Duodenal mucosa (tissue), 2 donors: ENCODE measurements around the gene EIF1B.
"Not testable (repeated sequence)": the region's sequence is repeated elsewhere in the genome, so short reads cannot be mapped to it uniquely, and the experiment has no call there.

ENCODE experiments used
- H3K27ac ChIP-seq: one replicate; pipeline ENCODE4 v1.7.0; 2013; ENCODE audit warnings: low read depth, low read length
- H3K27me3 ChIP-seq, 2 donors: one replicate each; pipeline ENCODE4 v1.7.0; 2013; ENCODE audit warnings: low read length in 2 of 2, control low read depth in 1 of 2; ENCODE audit not compliant: insufficient read depth in 2 of 2, control insufficient read depth in 1 of 2
- H3K36me3 ChIP-seq, 2 donors: one replicate each; pipeline ENCODE4 v1.7.0; 2013; ENCODE audit warnings: low read length in 2 of 2, control low read depth in 1 of 2; ENCODE audit not compliant: insufficient read depth in 2 of 2, control insufficient read depth in 1 of 2
- H3K4me1 ChIP-seq, 2 donors: one replicate each; pipeline ENCODE4 v1.7.0; 2013; ENCODE audit warnings: low read length in 2 of 2, control low read depth in 1 of 2; ENCODE audit not compliant: insufficient read depth in 2 of 2, control insufficient read depth in 1 of 2
- H3K4me3 ChIP-seq, 2 donors: one replicate each; pipeline ENCODE4 v1.7.0; 2013; ENCODE audit warnings: low read length in 2 of 2, low read depth in 1 of 2
- H3K9ac ChIP-seq, 2 donors: one replicate each; pipeline ENCODE4 v1.7.0; 2013; ENCODE audit warnings: low read length in 2 of 2, low read depth in 1 of 2
- H3K9me3 ChIP-seq, 2 donors: one replicate each; pipeline ENCODE4 v1.7.0; 2013; ENCODE audit warnings: low read length in 2 of 2, control low read depth in 1 of 2; ENCODE audit not compliant: control insufficient read depth in 1 of 2

Gene EIF1B

DNA sequence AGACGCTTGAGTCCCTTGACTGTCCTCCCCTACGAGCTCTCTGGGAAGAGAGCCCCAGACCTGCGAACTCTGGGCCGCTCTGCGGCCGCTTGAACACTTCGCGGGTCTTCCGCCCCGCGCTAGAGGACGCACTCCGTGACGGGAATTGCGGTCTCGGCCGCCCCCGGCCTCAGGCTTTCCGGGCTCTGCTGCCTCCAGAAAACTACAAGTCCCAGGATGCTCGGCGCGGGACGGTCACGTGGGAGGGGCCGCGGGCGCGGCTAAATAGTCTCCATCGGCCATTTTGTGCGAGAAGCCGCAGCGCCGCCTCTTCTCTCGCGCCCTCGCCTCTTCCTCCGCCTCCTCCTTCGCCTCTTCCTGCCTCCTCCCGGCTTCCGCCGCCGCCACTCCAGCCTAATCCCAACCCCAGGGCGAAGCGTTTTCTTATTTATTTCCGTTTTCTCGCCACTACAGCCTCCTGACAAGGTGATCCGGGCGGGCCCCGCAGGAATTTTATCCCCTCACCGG lies at the start of gene EIF1B:
Gene EIF1B (plus strand): TSS at position 290 of the 507 bp plus-strand sequence. CDS start 235 bp downstream, outside the sequence.
- H3K4me1 ChIP-seq, result peaks cover 14 to 44% of the 10 kb centered on the region in 2 donors
- H3K4me3 ChIP-seq, result peak within 1 kb of the TSS; percentile 89 to 91
- H3K36me3 ChIP-seq, result peaks cover 13 to 16% of the 10 kb centered on the region in 2 donors
- H3K9me3 ChIP-seq, result no peaks in the 10 kb centered on the region
- peak within 1 kb of the TSS; percentile 84 for H3K27ac ChIP-seq
- no peaks in the 10 kb centered on the region for H3K27me3 ChIP-seq
- peak within 1 kb of the TSS; percentile 78 to 88 for H3K9ac ChIP-seq

GRCh38 chr3:40262331-40262730 lies 47.2 kb upstream of the EIF1B start:
- H3K9me3 ChIP-seq, result no peaks in the 10 kb centered on the region
- H3K27me3 ChIP-seq, result no peaks in the 10 kb centered on the region
- no peak overlapping the region for H3K27ac ChIP-seq
- H3K9ac ChIP-seq, result no peak overlapping the region
- no peak overlapping the region for H3K4me3 ChIP-seq
- no peaks in the 10 kb centered on the region for H3K36me3 ChIP-seq
- H3K4me1 ChIP-seq, result no peaks in the 10 kb centered on the region

- Histone ChIP-seq H3K4me3 (no peak overlapping the region), H3K27ac (no peak overlapping the region), H3K9me3 (no peaks in the 10 kb centered on the region), H3K36me3 (no peaks in the 10 kb centered on the region), H3K9ac (no peak overlapping the region), H3K4me1 (peaks cover 4 to 15% of the 10 kb centered on the region in 2 donors), H3K27me3 (no peaks in the 10 kb centered on the region)
Measured at GRCh38 chr3:40264451-40264850, 45.1 kb upstream of the EIF1B start.

GRCh38 chr3:40265181-40265580 lies 44.3 kb upstream of the EIF1B start:
- no peaks in the 10 kb centered on the region for H3K9me3 ChIP-seq
- H3K4me1 ChIP-seq, result peaks cover 4 to 15% of the 10 kb centered on the region in 2 donors
- H3K9ac ChIP-seq, result no peak overlapping the region
- no peak overlapping the region for H3K27ac ChIP-seq
- H3K36me3 ChIP-seq, result no peaks in the 10 kb centered on the region
- H3K4me3 ChIP-seq, result no peak overlapping the region
- no peaks in the 10 kb centered on the region for H3K27me3 ChIP-seq

DNA sequence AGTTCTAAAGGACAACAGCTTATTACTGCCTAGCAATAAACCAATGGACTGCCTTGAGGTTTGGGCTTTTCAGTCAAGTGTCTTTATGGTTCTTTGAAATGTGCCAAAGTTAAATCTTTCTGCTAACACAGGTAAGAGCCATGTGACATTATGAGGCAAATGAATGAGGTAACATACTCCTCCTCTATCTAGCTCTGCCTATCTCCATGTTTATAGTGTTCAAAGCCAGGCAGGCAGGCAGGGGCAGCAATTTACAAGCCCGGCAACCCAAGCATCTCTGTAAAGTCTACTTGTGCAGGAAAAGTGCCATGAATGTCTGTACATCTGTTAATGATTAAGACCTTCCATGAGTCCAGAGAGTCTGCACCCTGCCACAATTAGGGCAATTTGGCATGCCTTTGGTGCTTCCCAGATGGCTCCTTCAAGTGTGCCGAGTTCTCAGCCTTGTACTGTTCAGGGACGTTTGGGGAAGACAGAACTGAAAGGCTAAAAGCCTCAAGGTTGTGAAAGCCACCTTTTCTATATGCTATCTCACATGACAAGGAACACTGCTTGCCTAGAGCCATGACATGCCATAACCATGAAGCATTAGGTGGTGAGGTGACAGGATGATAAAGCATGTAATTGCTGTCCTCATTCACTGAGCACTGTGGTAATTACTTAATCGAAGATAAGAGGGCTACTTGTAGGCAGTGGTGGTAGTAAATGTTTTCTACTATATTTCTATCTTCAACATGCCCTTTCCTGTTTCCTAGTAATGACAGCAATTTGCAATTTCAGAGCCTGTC lies 41.4 kb upstream of the EIF1B start:
- H3K4me3 ChIP-seq, result no peak overlapping the region

GRCh38 chr3:40268802-40269524 lies 40.5 kb upstream of the EIF1B start:
- Histone ChIP-seq H3K9me3 (no peaks in the 10 kb centered on the region), H3K4me3 (no peak overlapping the region), H3K4me1 (peaks cover 4 to 15% of the 10 kb centered on the region in 2 donors)

More for the DNA sequence above, 41.4 kb upstream of the EIF1B start:
- no peak overlapping the region for H3K27ac ChIP-seq
- no peaks in the 10 kb centered on the region for H3K36me3 ChIP-seq
- peaks cover 4 to 15% of the 10 kb centered on the region in 2 donors for H3K4me1 ChIP-seq
- no peak overlapping the region for H3K9ac ChIP-seq
- H3K9me3 ChIP-seq, result no peaks in the 10 kb centered on the region
- no peaks in the 10 kb centered on the region for H3K27me3 ChIP-seq

GRCh38 chr3:40278791-40279190 lies 30.7 kb upstream of the EIF1B start:
- Histone ChIP-seq H3K9me3 (no peaks in the 10 kb centered on the region), H3K36me3 (no peaks in the 10 kb centered on the region), H3K27ac (no peak overlapping the region), H3K27me3 (no peaks in the 10 kb centered on the region), H3K9ac (no peak overlapping the region), H3K4me1 (no peaks in the 10 kb centered on the region), H3K4me3 (no peak overlapping the region)

More at GRCh38 chr3:40268802-40269524, 40.5 kb upstream of the EIF1B start:
- no peaks in the 10 kb centered on the region for H3K27me3 ChIP-seq
- H3K27ac ChIP-seq, result no peak overlapping the region
- no peak overlapping the region for H3K9ac ChIP-seq
- no peaks in the 10 kb centered on the region for H3K36me3 ChIP-seq

DNA sequence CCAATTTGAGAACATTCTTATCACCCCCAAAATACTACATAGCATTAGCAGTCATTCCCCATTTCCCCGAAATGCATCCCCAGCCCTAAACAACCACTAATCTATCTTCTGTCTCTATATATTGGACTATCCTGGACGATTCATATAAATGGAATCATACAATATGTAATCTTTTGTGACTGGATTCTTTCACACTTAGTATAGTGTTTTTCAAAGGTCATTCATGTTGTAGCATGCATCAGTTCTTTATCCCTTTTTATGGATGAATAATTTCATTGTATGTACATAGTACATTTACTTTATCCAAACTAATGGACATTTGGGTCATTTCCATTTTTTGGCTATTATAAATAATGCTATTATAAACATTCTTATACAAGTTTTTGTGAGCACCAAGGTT lies 27.5 kb upstream of the EIF1B start:
- Histone ChIP-seq H3K9me3 (no peaks in the 10 kb centered on the region), H3K27me3 (no peaks in the 10 kb centered on the region), H3K36me3 (no peaks in the 10 kb centered on the region), H3K27ac (no peak overlapping the region), H3K9ac (no peak overlapping the region), H3K4me3 (no peak overlapping the region), H3K4me1 (no peaks in the 10 kb centered on the region)

GRCh38 chr3:40283057-40283456 lies 26.4 kb upstream of the EIF1B start:
- not testable (repeated sequence) for H3K27ac ChIP-seq, H3K36me3 ChIP-seq, H3K9me3 ChIP-seq, H3K4me3 ChIP-seq, H3K4me1 ChIP-seq, H3K27me3 ChIP-seq, H3K9ac ChIP-seq

DNA sequence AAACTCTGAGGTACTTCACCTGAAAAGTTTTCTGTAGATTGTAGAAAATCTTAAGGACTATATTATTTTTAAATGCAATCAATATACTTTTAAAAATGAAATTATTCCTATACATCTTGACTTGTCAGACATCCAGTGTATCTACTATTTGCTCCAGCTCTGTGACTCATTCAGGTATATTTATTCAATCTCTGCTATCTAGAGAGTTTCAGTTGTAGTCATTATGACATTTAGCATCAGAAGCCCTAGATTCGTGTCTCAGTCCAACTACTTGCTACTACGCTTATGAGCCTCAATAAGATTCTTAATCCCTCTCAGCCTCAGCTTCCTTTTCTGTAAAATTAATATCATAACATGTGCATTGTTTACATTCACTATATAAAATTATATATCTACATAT lies 22.3 kb upstream of the EIF1B start:
- Histone ChIP-seq H3K27ac (no peak overlapping the region), H3K9me3 (no peaks in the 10 kb centered on the region)

More for the DNA sequence above, 22.3 kb upstream of the EIF1B start:
- H3K4me1 ChIP-seq, result no peaks in the 10 kb centered on the region
- H3K36me3 ChIP-seq, result peaks cover 0 to 3% of the 10 kb centered on the region in 2 donors
- no peaks in the 10 kb centered on the region for H3K27me3 ChIP-seq
- H3K4me3 ChIP-seq, result no peak overlapping the region
- H3K9ac ChIP-seq, result no peak overlapping the region
